ENCODE results near the gene RBKS.

DNA sequence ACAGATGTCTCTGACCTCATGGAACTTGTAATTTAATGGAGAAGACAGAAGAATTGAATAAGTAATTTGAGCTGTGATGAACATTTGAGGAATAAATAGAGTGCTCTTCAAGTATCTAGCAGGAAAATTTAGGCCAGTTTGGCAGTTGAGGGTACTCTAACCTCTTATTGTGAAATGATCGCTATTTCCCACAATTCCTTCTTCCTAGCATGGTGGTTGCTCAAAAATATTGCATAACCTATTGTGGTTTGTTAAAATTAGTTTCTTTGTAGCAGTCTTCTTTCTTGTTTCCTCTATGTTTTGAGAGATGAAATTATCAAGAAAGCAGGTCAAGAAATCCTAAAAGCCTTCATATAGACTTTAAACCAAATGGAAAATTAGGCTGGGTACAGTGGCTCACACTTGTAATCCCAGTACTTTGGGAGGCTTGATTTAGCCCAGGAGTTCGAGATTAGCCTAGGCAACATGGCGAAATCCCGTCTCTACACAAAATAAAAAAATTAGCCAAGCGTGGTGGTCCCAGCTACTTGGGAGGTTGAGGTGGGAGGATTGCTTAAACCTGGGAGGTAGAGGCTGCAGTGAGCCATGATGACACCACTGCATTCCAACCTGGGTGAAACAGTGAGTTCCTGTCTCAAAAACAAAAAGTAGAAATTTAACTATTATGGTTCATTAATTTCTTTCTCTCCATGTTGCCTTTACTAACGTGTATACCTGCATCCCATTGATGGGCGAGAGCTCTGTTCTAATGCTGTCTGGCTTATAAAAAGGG, 58.7 kb downstream of the RBKS start:
- TF ChIP-seq, protein P1, sequence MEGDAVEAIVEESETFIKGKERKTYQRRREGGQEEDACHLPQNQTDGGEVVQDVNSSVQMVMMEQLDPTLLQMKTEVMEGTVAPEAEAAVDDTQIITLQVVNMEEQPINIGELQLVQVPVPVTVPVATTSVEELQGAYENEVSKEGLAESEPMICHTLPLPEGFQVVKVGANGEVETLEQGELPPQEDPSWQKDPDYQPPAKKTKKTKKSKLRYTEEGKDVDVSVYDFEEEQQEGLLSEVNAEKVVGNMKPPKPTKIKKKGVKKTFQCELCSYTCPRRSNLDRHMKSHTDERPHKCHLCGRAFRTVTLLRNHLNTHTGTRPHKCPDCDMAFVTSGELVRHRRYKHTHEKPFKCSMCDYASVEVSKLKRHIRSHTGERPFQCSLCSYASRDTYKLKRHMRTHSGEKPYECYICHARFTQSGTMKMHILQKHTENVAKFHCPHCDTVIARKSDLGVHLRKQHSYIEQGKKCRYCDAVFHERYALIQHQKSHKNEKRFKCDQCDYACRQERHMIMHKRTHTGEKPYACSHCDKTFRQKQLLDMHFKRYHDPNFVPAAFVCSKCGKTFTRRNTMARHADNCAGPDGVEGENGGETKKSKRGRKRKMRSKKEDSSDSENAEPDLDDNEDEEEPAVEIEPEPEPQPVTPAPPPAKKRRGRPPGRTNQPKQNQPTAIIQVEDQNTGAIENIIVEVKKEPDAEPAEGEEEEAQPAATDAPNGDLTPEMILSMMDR (conservative IDR thresholded peaks at IDR 0.05), result no peak
- TF ChIP-seq EZH2 (IDR thresholded peaks at IDR 0.05; ENCODE audit: low read depth), result no peak

Data from PC-9 (cell line).